ENCODE measurements around the gene PITX2. TPM values are rescaled to one million over a fixed set of nuclear protein-coding genes. Genes with fewer than 3 reads are reported as not detected.
A peak's percentile ranks its signal among the peaks of the same experiment; 100 is the strongest.

The PITX2 gene
- total and polyA plus RNA-seq, 2 of the 8 experiments (the other 6 are each of a cell fraction or from before 2014, with no cell fraction given), result 0.09 to 0.67 TPM

- TF ChIP-seq JUN (IDR thresholded peaks at IDR 0.05; ENCODE audit: low read depth, low read length) (no peak), EGR1 (IDR thresholded peaks at IDR 0.05; ENCODE audit: borderline replicate concordance, low read depth, low read length) (no peak), USF2 (IDR thresholded peaks at IDR 0.05; ENCODE audit: low read length) (no peak), SIN3A (conservative IDR thresholded peaks at IDR 0.05 in 1 of 2, IDR thresholded peaks at IDR 0.05 in 1 of 2; ENCODE audit: low read depth in 1 of 2, low read length in 2 of 2) (no peak), RXRA (IDR thresholded peaks at IDR 0.05; ENCODE audit: insufficient read depth, low read depth, low read length) (no peak), SUZ12 (IDR thresholded peaks at IDR 0.05; ENCODE audit: low read length) (peak; percentile 75; the same call in 1 of the 2 replicates)
These were observed 10.1 kb downstream of the PITX2 start (continued) for GRCh38 chr4:110612631-110613269.
